ENCODE measurements around the gene GFAP. TPM values are rescaled to one million over a fixed set of nuclear protein-coding genes. Genes with fewer than 3 reads are reported as not detected.

The GFAP gene
- total RNA-seq, 4 donors from 2014 or later = 0.33 to 2.3 (median 2.0) TPM; not detected in 1

Small RNA genes lying within 50 kb of the gene (microRNA-seq; reads per million reads assigned to microRNA genes)
- not detected for gene MIR6783

Small RNA genes lying within 50 kb of the gene (small RNA-seq; reads per million reads assigned to genes)
- gene CCDC103 (not detected), gene MIR6783 (not detected), gene RN7SL405P (not detected)

Other genes with a start within 250 kb of the GFAP start
- gene CCDC43, start 225.7 kb downstream of the GFAP start, total RNA-seq = 10 to 100 TPM; 15.7 to 21.0 (median 18.8) TPM
- gene DBF4B, start 206.8 kb downstream of the GFAP start, total RNA-seq = 1 to 10 TPM; 2.4 to 8.0 (median 5.1) TPM
- gene ADAM11, start 156.5 kb downstream of the GFAP start, total RNA-seq = under 1 TPM in 3 of 4 donors, not detected in 1; 0.22 to 0.29 (median 0.27) TPM
- 1 to 10 TPM; 1.4 to 6.1 (median 3.8) TPM for gene GJC1, start 85.2 kb downstream of the GFAP start, total RNA-seq
- not detected for gene HIGD1B, start 67.6 kb downstream of the GFAP start, total RNA-seq
- gene EFTUD2, start 16.1 kb downstream of the GFAP start, total RNA-seq = 100 to 1,000 TPM in 1 of 4 donors, 10 to 100 TPM in 3; 49.2 to 110 (median 75.1) TPM
- gene KIF18B, start 32.3 kb upstream of the GFAP start, total RNA-seq = under 1 TPM in 3 of 4 donors, not detected in 1; 0.11 to 0.50 (median 0.34) TPM
- under 1 TPM in 2 of 4 donors, not detected in 2; 0.59 to 0.75 TPM for gene C1QL1, start 52.8 kb upstream of the GFAP start, total RNA-seq
- gene DCAKD, start 136.1 kb upstream of the GFAP start, total RNA-seq = 100 to 1,000 TPM in 1 of 4 donors, 10 to 100 TPM in 3; 53.5 to 102 (median 72.9) TPM
- gene NMT1, start 145.8 kb upstream of the GFAP start, total RNA-seq = 10 to 100 TPM; 71.7 to 98.9 (median 85.2) TPM
- 10 to 100 TPM in 3 of 4 donors, 1 to 10 TPM in 1; 8.6 to 24.8 (median 16.9) TPM for gene PLCD3, start 217.0 kb upstream of the GFAP start, total RNA-seq
- 10 to 100 TPM; 16.7 to 20.4 (median 17.7) TPM for gene ACBD4, start 220.2 kb upstream of the GFAP start, total RNA-seq
- gene HEXIM1, start 233.0 kb upstream of the GFAP start, total RNA-seq = 10 to 100 TPM; 15.6 to 33.5 (median 18.4) TPM
- gene HEXIM2, start 246.4 kb upstream of the GFAP start, total RNA-seq = 10 to 100 TPM in 2 of 4 donors, 1 to 10 TPM in 2; 3.9 to 16.3 (median 10.0) TPM